Measurements from ENCODE around the gene WWOX.
"Not testable (repeated sequence)": the region's sequence is repeated elsewhere in the genome, so short reads cannot be mapped to it uniquely, and the experiment has no call there.

The WWOX gene

DNA sequence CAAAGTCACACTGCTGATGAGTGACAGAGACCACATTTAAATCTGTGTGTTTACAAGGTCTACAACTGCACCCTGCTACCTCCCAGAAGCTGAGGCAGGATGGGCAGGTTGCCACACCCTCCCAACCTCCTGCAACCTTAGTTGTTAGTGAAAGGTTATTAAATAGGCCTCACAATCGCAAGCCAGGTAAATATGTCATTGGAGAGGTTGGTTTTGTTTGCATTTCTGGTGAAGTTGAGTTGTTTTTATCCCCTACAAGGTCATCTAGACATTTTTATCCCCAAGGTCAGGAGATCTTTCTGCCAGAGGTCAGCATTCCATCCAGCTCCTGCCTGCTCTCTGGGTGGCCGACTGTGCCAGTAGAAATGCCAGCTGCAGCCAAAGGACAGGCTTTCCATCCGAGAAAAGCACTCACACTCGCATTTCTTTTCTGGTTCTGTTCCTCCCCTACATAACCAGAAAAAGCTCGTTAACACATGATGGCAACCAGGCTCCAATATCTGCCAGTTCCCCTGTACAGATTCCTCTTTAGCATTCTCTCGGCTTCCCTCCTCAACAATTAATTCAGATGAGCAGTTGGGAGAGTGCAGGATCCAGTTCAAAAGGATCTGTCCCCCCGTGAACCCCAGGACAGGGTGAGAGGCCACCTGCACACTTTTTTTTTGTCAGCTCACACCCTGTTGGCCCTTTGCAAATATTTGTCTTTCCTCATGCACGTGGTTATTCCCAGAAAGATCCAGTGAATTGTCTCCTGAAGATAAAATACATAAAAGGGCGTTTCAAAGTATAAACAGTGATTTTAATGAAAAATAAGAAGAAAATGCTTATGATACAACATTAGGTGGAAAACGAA, 938.3 kb downstream of the WWOX start:
- no peak for DNase-seq (ENCODE audit: low read depth in 2 of 2, low spot score in 1 of 2)

DNA sequence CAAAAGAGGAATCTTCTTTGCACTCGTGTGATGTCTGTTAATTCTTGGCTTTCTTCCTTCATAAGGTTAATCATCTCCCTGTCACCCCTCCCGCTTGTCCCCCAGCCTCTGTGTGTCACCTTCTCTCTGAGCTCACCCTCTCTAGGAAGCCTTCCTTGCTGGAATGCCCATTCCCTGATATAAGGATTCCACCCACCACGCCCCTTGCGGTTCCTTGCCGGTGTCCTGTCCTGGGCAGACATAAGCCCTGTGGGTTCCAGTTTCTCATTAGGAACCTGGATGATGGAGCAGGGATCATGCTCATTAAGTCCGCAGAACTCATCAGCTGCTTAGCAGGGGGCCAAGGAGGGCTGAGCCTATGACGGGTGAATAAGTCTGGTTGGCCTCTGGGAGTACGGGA, 941.8 kb downstream of the WWOX start:
- DNase-seq (ENCODE audit: low read depth in 2 of 2, low spot score in 1 of 2) = no peak

- no peak for DNase-seq (ENCODE audit: low read depth in 2 of 2, low spot score in 1 of 2)
Observed at GRCh38 chr16:79042141-79042540, 942.7 kb downstream of the WWOX start.

DNA sequence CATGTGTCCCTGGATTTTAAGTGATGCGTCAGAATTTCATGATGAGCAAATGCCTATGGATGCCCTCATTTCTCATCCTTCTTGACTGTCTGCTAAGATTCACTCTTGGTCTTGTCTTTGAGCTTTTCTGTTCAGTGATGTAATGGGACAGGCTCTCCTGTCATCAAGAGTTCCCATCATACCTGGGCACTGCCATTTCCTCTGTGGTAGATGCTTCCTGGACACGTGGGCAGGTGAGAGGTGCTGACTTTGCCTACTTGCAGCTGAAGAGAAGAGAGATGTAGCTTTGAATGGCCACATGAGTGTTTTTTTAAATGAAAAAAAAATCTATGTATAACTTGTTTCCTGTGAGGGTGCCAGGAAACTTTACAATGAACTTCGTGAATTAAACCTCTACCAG, 943.4 kb downstream of the WWOX start:
- DNase-seq (ENCODE audit: low read depth in 2 of 2, low spot score in 1 of 2) = no peak

GRCh38 chr16:79045191-79045590, 945.7 kb downstream of the WWOX start:
- DNase-seq (ENCODE audit: low read depth in 2 of 2, low spot score in 1 of 2) = no peak

- DNase-seq (ENCODE audit: low read depth in 2 of 2, low spot score in 1 of 2) = no peak
Observed at GRCh38 chr16:79047337-79047736, 947.9 kb downstream of the WWOX start.

DNA sequence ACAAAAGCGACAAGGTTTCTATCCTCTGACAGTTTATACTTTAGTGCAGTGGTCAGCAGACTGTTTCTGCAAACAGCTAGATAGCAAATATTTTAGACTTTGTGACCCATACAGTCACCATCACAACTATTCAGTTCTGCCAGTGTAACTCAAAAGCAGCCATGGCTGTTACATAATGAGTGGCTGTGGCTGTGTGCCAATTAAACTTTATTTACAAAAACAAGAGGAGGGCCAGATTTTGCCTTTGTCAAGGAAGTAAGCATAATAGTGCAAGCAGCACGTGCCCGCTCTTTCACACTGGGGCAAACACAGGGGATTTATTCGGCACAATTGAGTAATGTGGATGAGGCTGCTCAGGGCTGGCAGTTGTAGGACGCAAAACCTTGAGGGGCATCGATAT, 949.6 kb downstream of the WWOX start:
- DNase-seq (ENCODE audit: low read depth in 2 of 2, low spot score in 1 of 2) = no peak

DNA sequence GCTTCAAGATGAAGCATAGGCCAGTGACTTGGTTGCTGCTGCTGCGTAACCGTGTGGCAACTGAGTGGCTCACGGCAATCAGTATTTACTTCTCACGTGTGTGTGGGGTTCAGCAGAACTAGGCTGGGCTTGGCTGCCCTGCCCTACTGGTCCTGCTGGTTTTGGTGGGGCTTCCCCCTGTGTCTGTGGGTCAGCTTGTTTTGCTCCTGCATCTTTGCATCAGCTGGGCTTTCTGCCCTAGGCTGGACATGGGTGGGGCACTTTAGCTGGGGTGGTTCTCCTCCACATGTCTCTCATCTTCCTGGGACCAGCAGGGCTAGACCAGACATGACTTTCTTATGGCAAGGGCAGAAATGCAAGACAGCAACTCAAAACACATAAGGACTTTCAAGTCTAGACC, 950.6 kb downstream of the WWOX start:
- DNase-seq (ENCODE audit: low read depth in 2 of 2, low spot score in 1 of 2) = no peak

DNA sequence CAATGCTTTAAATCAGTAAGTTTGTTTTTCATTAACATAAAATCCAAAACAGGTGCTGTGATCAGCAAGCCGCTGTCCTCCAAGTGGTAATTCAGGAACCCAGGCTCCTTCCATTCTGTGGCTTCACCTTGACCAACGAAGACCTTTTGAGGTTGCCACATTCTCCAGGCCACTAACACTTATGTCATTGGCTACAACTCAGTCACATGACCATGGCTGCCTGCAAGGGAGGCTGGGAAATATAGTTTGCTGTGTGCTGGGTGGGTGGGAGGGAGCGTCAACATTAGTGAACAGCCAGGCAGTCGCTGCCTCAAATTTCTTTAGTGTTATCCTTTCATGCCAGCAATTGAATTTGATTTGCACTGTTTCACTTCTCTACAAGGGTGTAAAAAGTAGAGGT, 951.9 kb downstream of the WWOX start:
- no peak for DNase-seq (ENCODE audit: low read depth in 2 of 2, low spot score in 1 of 2)

DNA sequence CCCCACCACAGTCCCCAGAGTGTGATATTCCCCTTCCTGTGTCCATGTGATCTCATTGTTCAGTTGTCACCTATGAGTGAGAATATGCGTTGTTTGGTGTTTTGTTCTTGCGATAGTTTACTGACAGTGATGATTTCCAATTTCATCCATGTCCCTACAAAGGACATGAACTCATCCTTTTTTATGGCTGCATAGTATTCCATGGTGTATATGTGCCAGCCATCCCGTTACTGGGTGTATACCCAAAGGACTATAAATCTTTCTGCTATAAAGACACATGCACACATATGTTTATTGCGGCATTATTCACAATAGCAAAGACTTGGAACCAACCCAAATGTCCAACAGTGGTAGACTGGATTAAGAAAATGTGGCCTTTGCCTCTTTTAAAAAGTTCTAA, 952.7 kb downstream of the WWOX start:
- DNase-seq (ENCODE audit: low read depth in 2 of 2, low spot score in 1 of 2) = not testable (repeated sequence)

- DNase-seq (ENCODE audit: low read depth in 2 of 2, low spot score in 1 of 2) = no peak
Observed at GRCh38 chr16:79053577-79053976, 954.1 kb downstream of the WWOX start.

- no peak for DNase-seq (ENCODE audit: low read depth in 2 of 2, low spot score in 1 of 2)
Observed at GRCh38 chr16:79054211-79054984, 954.9 kb downstream of the WWOX start.

DNA sequence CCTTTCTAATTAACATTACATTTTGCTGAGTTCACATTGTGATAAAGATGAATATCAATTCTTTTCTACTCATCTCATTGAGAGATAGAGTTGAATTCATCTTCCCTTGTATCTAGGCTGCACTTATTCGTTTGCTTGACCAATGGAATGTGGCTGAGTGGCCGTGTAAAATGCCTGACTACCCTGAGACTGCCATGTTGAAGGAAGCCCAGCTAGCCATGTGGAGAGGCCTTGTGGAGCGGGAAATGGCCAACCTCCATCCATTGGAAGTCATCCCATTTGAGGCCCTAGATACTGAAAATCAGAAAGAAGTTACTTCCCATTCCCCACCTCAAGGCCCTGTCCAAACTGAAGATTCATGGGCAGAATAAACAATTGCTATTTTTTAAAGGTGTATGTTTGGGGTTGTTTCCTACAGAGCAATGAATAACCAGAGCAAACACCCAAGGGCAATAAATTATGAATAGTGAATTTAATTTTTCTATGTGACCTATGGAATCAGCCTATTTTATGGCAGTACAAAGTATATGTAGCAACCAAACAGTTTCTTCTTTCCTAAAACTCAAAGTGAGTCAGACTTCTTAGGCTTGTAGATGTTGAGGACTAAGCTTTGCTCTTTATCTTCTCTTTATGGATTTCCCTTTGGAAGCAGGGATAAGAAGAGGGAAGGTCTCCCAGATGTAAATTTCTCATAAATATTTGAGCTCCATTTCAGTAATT, 956.0 kb downstream of the WWOX start:
- DNase-seq (ENCODE audit: low read depth in 2 of 2, low spot score in 1 of 2) = no peak

- DNase-seq (ENCODE audit: low read depth in 2 of 2, low spot score in 1 of 2) = no peak
Observed at GRCh38 chr16:79061181-79061580, 961.7 kb downstream of the WWOX start.

DNA sequence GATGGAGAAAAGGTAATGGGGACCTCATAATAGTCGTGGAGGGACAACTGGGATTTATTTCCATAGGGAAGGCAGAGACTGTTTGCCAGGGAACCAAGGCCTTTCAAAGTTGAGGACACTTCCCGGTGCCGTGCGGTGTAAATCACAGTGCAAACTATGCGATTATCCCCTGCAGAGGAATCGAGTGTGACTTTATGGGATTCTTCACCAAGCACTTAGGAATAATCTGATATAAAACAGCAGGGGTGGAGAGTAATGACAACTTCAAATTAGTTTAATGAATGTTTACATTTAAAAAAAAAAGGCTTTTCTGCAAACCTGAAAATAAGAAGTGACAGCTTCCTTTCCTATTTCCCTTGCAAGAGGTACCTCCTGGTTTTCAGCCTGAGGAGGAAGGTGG, 962.9 kb downstream of the WWOX start:
- DNase-seq (ENCODE audit: low read depth in 2 of 2, low spot score in 1 of 2) = no peak

DNA sequence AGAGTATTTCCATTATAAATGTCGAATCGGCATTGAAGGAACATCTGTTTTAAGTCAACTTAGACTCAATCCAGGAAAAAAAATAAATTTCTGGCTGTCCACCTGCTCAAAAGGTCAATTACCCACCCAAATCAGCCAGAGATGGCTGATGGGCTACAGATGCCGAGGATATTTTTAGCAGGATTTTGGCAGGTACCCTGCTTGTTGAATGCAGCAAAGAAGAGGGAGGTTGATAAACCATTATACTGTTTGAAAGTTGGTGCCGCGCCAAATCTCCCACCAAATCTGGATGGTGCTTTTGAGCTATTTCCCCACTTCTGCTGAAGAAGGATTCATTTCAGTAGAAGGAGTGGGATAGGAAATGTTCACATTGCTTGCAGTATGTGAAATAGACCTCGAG, 963.4 kb downstream of the WWOX start:
- DNase-seq (ENCODE audit: low read depth in 2 of 2, low spot score in 1 of 2) = no peak

GRCh38 chr16:79064256-79064972, 965.0 kb downstream of the WWOX start:
- no peak for DNase-seq (ENCODE audit: low read depth in 2 of 2, low spot score in 1 of 2)

DNA sequence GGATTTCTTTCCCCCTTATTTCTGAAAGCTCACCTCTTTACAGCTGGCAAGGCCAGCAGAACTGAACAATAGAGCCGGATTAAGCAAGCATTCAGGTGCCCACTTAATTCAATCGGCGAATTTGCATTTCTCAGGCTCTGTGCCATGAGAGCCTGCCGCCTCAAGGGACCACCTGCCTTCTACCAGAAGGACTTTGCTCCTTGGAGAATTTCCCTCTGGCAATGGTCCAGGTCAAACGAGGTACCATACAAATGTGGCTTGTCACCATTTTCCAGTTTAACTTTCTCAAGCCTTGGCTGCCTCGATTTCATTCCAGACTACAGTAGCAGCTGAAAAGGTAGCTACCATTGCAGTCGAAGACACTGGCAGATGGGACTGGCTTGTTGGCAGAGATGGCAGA, 967.1 kb downstream of the WWOX start:
- DNase-seq (ENCODE audit: low read depth in 2 of 2, low spot score in 1 of 2) = no peak

- DNase-seq (ENCODE audit: low read depth in 2 of 2, low spot score in 1 of 2) = no peak
Observed at GRCh38 chr16:79067600-79067999, 968.1 kb downstream of the WWOX start.

DNA sequence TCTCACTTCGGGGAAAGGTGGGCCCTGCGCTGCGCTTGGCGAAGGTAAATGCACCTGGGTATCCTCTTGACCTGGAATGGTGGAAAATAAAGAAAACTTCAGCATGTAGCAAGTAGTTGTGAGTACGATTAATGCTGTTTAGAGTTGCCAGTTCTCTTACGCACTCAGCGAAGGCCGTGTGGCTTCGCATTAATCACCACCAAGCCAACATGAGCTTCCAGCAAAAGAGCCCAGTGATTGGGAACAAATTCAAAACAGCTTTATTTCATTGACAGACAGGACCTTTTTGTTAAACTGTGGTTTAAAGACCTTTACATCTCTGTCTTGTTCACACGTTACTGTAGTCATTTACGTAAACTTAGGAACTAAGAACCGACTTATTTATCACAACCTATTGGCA, 969.7 kb downstream of the WWOX start:
- no peak for DNase-seq (ENCODE audit: low read depth in 2 of 2, low spot score in 1 of 2)

GRCh38 chr16:79069633-79070032, 970.2 kb downstream of the WWOX start:
- DNase-seq (ENCODE audit: low read depth in 2 of 2, low spot score in 1 of 2) = no peak
